HepG2 (cell line): ENCODE results near the gene FOXN3. TPM values are rescaled to one million over a fixed set of nuclear protein-coding genes. Genes with fewer than 3 reads are reported as not detected.

Experiments
- ATAC-seq: fragments of 200-7000 bp; cut with Tn5 transposase; 3 replicates; pipeline ENCODE4 v1.9.1; 2020; ENCODE audit warnings: mild to moderate bottlenecking, moderate library complexity
- BruUV-seq: library from RNA; stranded (reverse); fragments of 400-500 nt; replicated peaks from 2 replicates; lab custom pipeline; 2021; lab: Mats Ljungman, UMichigan
- CTCF ChIA-PET: fragments of 300-600 bp; formaldehyde crosslinking; extraction: SDS; loops from one replicate; lab custom pipeline; 2021; ENCODE audit warnings: low total read pairs, inconsistent platforms, low intra/inter-chr PET ratio; lab: Yijun Ruan, JAX
- POLR2A ChIA-PET: fragments of 350-600 bp; sonication (Branson Sonifier 250); formaldehyde crosslinking; loops from one replicate; lab custom pipeline; 2020; ENCODE audit warnings: antibody characterized with exemption, inconsistent platforms; lab: Yijun Ruan, JAX
- DNase-seq: peaks from one replicate; pipeline ENCODE4 v3.0.0-alpha.2; 2015; ENCODE audit warnings: low spot score
- FAIRE-seq: peaks from 3 replicates; lab custom pipeline; 2011; peaks lifted over from hg19 to GRCh38; lab: Jason Lieb, UNC
- H2AFZ ChIP-seq: one replicate; pipeline ENCODE4 v1.6.1; 2011; ENCODE audit warnings: low read length, inconsistent platforms
- H3K27ac ChIP-seq: fragments of 300-600 bp; 3 replicates; pipeline ENCODE4 v1.8.0; 2011; ENCODE audit warnings: mixed run types, mild to moderate bottlenecking, mixed read lengths, low read length, inconsistent platforms; ENCODE audit not compliant: insufficient read depth; ENCODE audit errors: extremely low read length
- H3K27me3 ChIP-seq, 2 experiments: fragments of 200-600 bp in 1 of 2; 2 replicates in 1 of 2; 3 replicates in 1 of 2; pipeline versions ENCODE4 v1.6.0 to v1.8.0; 2011; ENCODE audit warnings: low read length in 2 of 2, mild to moderate bottlenecking in 2 of 2, moderate library complexity in 2 of 2, inconsistent platforms in 1 of 2; ENCODE audit not compliant: insufficient read depth in 2 of 2, control insufficient read depth in 1 of 2
- H3K36me3 ChIP-seq, 2 experiments: fragments of 200-600 bp in 1 of 2; replicated peaks in 1 of 2; 2 replicates in 1 of 2; 3 replicates in 1 of 2; pipeline versions ENCODE4 v1.5.1 to v1.8.0; 2011; ENCODE audit warnings: low read length in 2 of 2, inconsistent platforms in 1 of 2; ENCODE audit not compliant: insufficient read depth in 2 of 2, control insufficient read depth in 1 of 2
- H3K4me1 ChIP-seq: 2 replicates; pipeline ENCODE4 v1.5.1; 2012; ENCODE audit warnings: low read length, inconsistent platforms; ENCODE audit not compliant: insufficient read depth
- H3K4me2 ChIP-seq: 2 replicates; pipeline ENCODE4 v1.6.0; 2011; ENCODE audit warnings: low read depth, low read length, inconsistent platforms
- H3K4me3 ChIP-seq, 3 experiments: fragments of 200-600 bp in 1 of 3; sonication (generic), shearing (Covaris generic) in 1 of 3; replicated peaks in 1 of 3; 2 replicates each; pipeline ENCODE4 v1.5.1; 2011 to 2016; ENCODE audit warnings: low read length in 3 of 3, inconsistent platforms in 2 of 3, low read depth in 2 of 3, mild to moderate bottlenecking in 2 of 3, control low read depth in 1 of 3, mixed read lengths in 1 of 3; ENCODE audit not compliant: insufficient read depth in 1 of 3
- H3K79me2 ChIP-seq: one replicate; pipeline ENCODE4 v1.6.1; 2011; ENCODE audit warnings: low read length, inconsistent platforms; ENCODE audit not compliant: insufficient read depth
- H3K9ac ChIP-seq: 2 replicates; pipeline ENCODE4 v1.6.0; 2011; ENCODE audit warnings: mild to moderate bottlenecking, low read depth, low read length, inconsistent platforms; ENCODE audit not compliant: insufficient read depth
- H3K9me3 ChIP-seq: 2 replicates; pipeline ENCODE4 v1.5.1; 2012; ENCODE audit warnings: mild to moderate bottlenecking, low read length
- H4K20me1 ChIP-seq: 2 replicates; pipeline ENCODE4 v1.6.0; 2011; ENCODE audit warnings: inconsistent platforms, mild to moderate bottlenecking, low read length, moderate library complexity; ENCODE audit not compliant: insufficient read depth
- ADNP ChIP-seq: sonication (generic); formaldehyde crosslinking; IDR thresholded peaks from 2 replicates; pipeline ENCODE4 v1.4.0; 2020; ENCODE audit warnings: missing genetic modification reagents
- ATF7 ChIP-seq, 2 experiments: fragments of 450-650 bp in 1 of 2; sonication (generic) in 1 of 2; formaldehyde crosslinking in 1 of 2; IDR thresholded peaks; 2 replicates each; pipeline versions ENCODE4 v1.4.0 to v1.6.1; 2016 to 2020; ENCODE audit warnings: antibody characterized with exemption in 1 of 2, mild to moderate bottlenecking in 1 of 2, missing genetic modification reagents in 1 of 2
- CHD4 ChIP-seq: fragments of 200-600 bp; sonication (generic); IDR thresholded peaks from 2 replicates; pipeline ENCODE4 v1.7.0; 2017; ENCODE audit warnings: mild to moderate bottlenecking, low read length, borderline replicate concordance
- FOXC1 ChIP-seq: sonication (generic); formaldehyde crosslinking; IDR thresholded peaks from 2 replicates; pipeline ENCODE4 v1.8.0; 2022; ENCODE audit warnings: mild to moderate bottlenecking, missing genetic modification reagents, borderline replicate concordance
- GPBP1L1 ChIP-seq: sonication (generic); formaldehyde crosslinking; IDR thresholded peaks from 2 replicates; pipeline ENCODE4 v1.5.0; 2020; ENCODE audit warnings: mild to moderate bottlenecking, missing genetic modification reagents
- MXI1 ChIP-seq: IDR thresholded peaks from 3 replicates; pipeline ENCODE4 v1.6.1; 2012; ENCODE audit warnings: low read depth, low read length, inconsistent platforms, borderline replicate concordance
- SMAD1 ChIP-seq: sonication (generic); formaldehyde crosslinking; IDR thresholded peaks from 2 replicates; pipeline ENCODE4 v1.4.0; 2020; ENCODE audit warnings: missing genetic modification reagents, low read depth, mild to moderate bottlenecking, borderline replicate concordance
- SP140L ChIP-seq: sonication (generic); formaldehyde crosslinking; IDR thresholded peaks from 2 replicates; pipeline ENCODE4 v1.4.0; 2020; ENCODE audit warnings: missing genetic modification reagents, borderline replicate concordance
- SP5 ChIP-seq: IDR thresholded peaks from 2 replicates; pipeline ENCODE4 v1.6.1; 2016; ENCODE audit warnings: low read depth, borderline replicate concordance
- SRSF4 ChIP-seq: fragments of 200-400 bp; formaldehyde crosslinking; IDR thresholded peaks from one replicate; pipeline ENCODE4 v1.6.1; 2018; ENCODE audit warnings: mild to moderate bottlenecking, low read depth, low read length, moderate library complexity; ENCODE audit not compliant: poor library complexity, severe bottlenecking
- ZBTB20 ChIP-seq: sonication (generic); formaldehyde crosslinking; IDR thresholded peaks from 2 replicates; pipeline ENCODE4 v1.8.1; 2023; ENCODE audit warnings: missing genetic modification reagents, low read depth, mild to moderate bottlenecking, borderline replicate concordance
- ZNF3 ChIP-seq: IDR thresholded peaks from 2 replicates; pipeline ENCODE4 v1.7.0; 2017; ENCODE audit warnings: inconsistent platforms
- ZNF30 ChIP-seq: sonication (generic); formaldehyde crosslinking; IDR thresholded peaks from 2 replicates; pipeline ENCODE4 v1.5.0; 2020; ENCODE audit warnings: mild to moderate bottlenecking, missing genetic modification reagents
- ZNF329 ChIP-seq: sonication (generic); formaldehyde crosslinking; IDR thresholded peaks from 2 replicates; pipeline ENCODE4 v1.9.0; 2021; ENCODE audit warnings: low read depth, mild to moderate bottlenecking, missing genetic modification reagents
- ZNF331 ChIP-seq: sonication (generic); formaldehyde crosslinking; IDR thresholded peaks from 2 replicates; pipeline ENCODE4 v1.4.0; 2020; ENCODE audit warnings: missing genetic modification reagents
- ZNF510 ChIP-seq: sonication (generic); formaldehyde crosslinking; IDR thresholded peaks from 2 replicates; pipeline ENCODE4 v1.4.0; 2020; ENCODE audit warnings: low read depth, mild to moderate bottlenecking, missing genetic modification reagents
- ZNF569 ChIP-seq: sonication (generic); formaldehyde crosslinking; IDR thresholded peaks from 2 replicates; pipeline ENCODE4 v1.5.0; 2020; ENCODE audit warnings: mild to moderate bottlenecking, missing genetic modification reagents, moderate library complexity, borderline replicate concordance
- ZNF609 ChIP-seq: sonication (generic); formaldehyde crosslinking; IDR thresholded peaks from 2 replicates; pipeline ENCODE4 v1.4.0; 2020; ENCODE audit warnings: mild to moderate bottlenecking, missing genetic modification reagents, borderline replicate concordance
- ZNF740 ChIP-seq: sonication (generic); formaldehyde crosslinking; IDR thresholded peaks from 2 replicates; pipeline ENCODE4 v1.4.0; 2020; ENCODE audit warnings: missing genetic modification reagents
- WGBS: methylation state at CpG from one replicate; pipeline ENCODE4 v1.1.6; 2017; ENCODE audit warnings: low lambda C conversion rate; 5-methylcytosine and 5-hydroxymethylcytosine counted together
- in situ Hi-C: cut with HindIII; loops from 2 replicates; pipeline ENCODE4 v1.10.0; 2017; ENCODE audit warnings: low pct_unique_long_range_greater_than_20kb; ENCODE audit not compliant: extremely low pct_ligation_motif_present
- intact Hi-C: fragments of 100-400 bp; cut with micrococcal nuclease; formaldehyde crosslinking; loops from one replicate; pipeline ENCODE4 v1.10.0; 2022; ENCODE audit not compliant: unreplicated experiment
- polyA plus RNA-seq, 8 experiments: library from polyadenylated mRNA; depleted of rRNA in 3 of 8; stranded (reverse) in 7 of 8; unstranded in 1 of 8; fragments of >200 nt; fragmentation: Illumina TruSeq in 4 of 8; extraction: Trizol in 4 of 8; gene quantifications; 2 replicates each; pipeline versions ENCODE4 v1.2.1 to v1.2.3, GENCODE V29; 2011 to 2016; ENCODE audit warnings: low read depth in 4 of 8, missing spikeins in 1 of 8, mixed read lengths in 1 of 8; ENCODE audit not compliant: insufficient read depth in 1 of 8
- total RNA-seq, 5 experiments: library from RNA; depleted of rRNA; stranded (reverse); fragments of >200 nt; fragmentation: Illumina TruSeq; extraction: Trizol; gene quantifications; 2 replicates each; pipeline ENCODE4 v1.2.3, GENCODE V29; 2016; ENCODE audit warnings: low read depth in 1 of 5

FOXN3 gene
- total and polyA plus RNA-seq, 2 of the 13 experiments (the other 11 are each of a cell fraction or from before 2014, with no cell fraction given) = 32.4 to 70.2 TPM

GRCh38 chr14:89184952-89185351, 232.1 kb downstream of the FOXN3 start:
- in situ Hi-C loops (no loop called here), intact Hi-C loops (loop anchor here (1.0 kb wide), 1 partner anchor 47 kb away; no protein-coding TSS in a partner anchor)
- BruUV-seq = no TSS peak
- Histone ChIP-seq H4K20me1 (no peaks in the 10 kb centered on the region; the same call in none of the 2 replicates), H3K9me3 (no peaks in the 10 kb centered on the region), H3K79me2 (peaks cover 6% of the 10 kb centered on the region), H3K4me2 (no peak overlapping the region), H2AFZ (no peak overlapping the region), H3K9ac (no peak overlapping the region), H3K27ac (no peak overlapping the region), H3K4me1 (peaks cover 20% of the 10 kb centered on the region), H3K36me3 (peaks cover 38 to 92% of the 10 kb centered on the region in 2 experiments), H3K4me3 (no peak overlapping the region), H3K27me3 (no peaks in the 10 kb centered on the region)
- FAIRE-seq = no peak
- DNase-seq = no peak
- ATAC-seq = no peak
- CTCF ChIA-PET = no interaction called here
- POLR2A ChIA-PET = no interaction called here
- 100% methylated on average over 4 of the region's 4 CpGs for WGBS
- TF ChIP-seq GPBP1L1 (CRISPR knock-in tag) (no peak), ZNF329 (CRISPR knock-in tag) (no peak), SMAD1 (CRISPR knock-in tag) (no peak), ZNF510 (no peak), ZNF740 (CRISPR knock-in tag) (no peak), CHD4 (no peak), ZNF3 (CRISPR knock-in tag) (no peak), ZNF569 (CRISPR knock-in tag) (no peak), ZNF30 (CRISPR knock-in tag) (no peak), SRSF4 (no peak), ZBTB20 (no peak), MXI1 (no peak), SP140L (no peak), ZNF331 (CRISPR knock-in tag) (no peak), ZNF609 (CRISPR knock-in tag) (no peak), ATF7 (IDR thresholded peaks at IDR 0.05) (no peak), ATF7 (CRISPR knock-in tag; IDR thresholded peaks at IDR 0.05) (no peak), ADNP (no peak), SP5 (CRISPR knock-in tag) (no peak), FOXC1 (no peak)
